HL-60 (cell line): Measurements from ENCODE around the gene IGSF10.

ENCODE experiments used
- GABPA ChIP-seq: IDR thresholded peaks from 2 replicates; pipeline ENCODE4 v1.6.1; 2012; ENCODE audit warnings: low read depth
- POLR2AphosphoS5 ChIP-seq: IDR thresholded peaks from 2 replicates; pipeline ENCODE4 v1.6.1; 2012; ENCODE audit warnings: low read depth
- SPI1 ChIP-seq: IDR thresholded peaks from 2 replicates; pipeline ENCODE4 v1.6.1; 2012; ENCODE audit warnings: low read depth, mild to moderate bottlenecking, borderline replicate concordance
- TF ChIP-seq, protein P1 (sequence below): IDR thresholded peaks from one replicate; pipeline ENCODE4 v1.5.1; 2011; ENCODE audit warnings: low read length, control low read depth, inconsistent platforms; ENCODE audit not compliant: insufficient read depth

GRCh38 chr3:151456065-151456464 is 4.8 kb downstream of the IGSF10 start:
- TF ChIP-seq, protein P1, sequence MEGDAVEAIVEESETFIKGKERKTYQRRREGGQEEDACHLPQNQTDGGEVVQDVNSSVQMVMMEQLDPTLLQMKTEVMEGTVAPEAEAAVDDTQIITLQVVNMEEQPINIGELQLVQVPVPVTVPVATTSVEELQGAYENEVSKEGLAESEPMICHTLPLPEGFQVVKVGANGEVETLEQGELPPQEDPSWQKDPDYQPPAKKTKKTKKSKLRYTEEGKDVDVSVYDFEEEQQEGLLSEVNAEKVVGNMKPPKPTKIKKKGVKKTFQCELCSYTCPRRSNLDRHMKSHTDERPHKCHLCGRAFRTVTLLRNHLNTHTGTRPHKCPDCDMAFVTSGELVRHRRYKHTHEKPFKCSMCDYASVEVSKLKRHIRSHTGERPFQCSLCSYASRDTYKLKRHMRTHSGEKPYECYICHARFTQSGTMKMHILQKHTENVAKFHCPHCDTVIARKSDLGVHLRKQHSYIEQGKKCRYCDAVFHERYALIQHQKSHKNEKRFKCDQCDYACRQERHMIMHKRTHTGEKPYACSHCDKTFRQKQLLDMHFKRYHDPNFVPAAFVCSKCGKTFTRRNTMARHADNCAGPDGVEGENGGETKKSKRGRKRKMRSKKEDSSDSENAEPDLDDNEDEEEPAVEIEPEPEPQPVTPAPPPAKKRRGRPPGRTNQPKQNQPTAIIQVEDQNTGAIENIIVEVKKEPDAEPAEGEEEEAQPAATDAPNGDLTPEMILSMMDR = no peak
- no peak for TF ChIP-seq GABPA
- TF ChIP-seq POLR2AphosphoS5 = no peak
- TF ChIP-seq SPI1 = no peak
